Midbrain (tissue), 1 donor: ENCODE results near the gene CUL3.

ENCODE experiments used
- DNase-seq: peaks from one replicate; lab custom pipeline; 2025; lab: John Stamatoyannopoulos, UW

Gene CUL3

DNA sequence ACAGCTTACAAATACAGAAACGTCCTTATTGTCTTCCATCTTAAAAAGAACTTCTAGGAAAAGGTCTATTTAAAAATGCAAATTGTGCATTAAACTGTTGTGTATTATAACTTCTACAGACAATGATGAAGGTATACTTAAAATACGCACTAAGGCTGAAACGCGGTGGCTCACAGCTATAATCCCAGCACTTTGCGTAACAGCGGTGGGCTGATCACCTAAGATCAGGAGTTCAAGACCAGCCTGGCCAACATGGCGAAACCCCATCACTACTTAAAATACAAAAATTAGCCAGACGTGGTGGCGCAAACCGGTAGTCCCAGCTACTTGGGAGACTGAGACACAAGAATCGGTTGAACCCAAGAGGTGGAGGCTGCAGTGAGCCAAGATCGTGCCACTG lies 4.9 kb downstream of the CUL3 start:
- DNase-seq, result no peak

GRCh38 chr2:224579411-224579810 lies 5.8 kb downstream of the CUL3 start:
- no peak for DNase-seq

GRCh38 chr2:224577541-224577940 lies 7.6 kb downstream of the CUL3 start:
- no peak for DNase-seq

- DNase-seq, result no peak
These were observed 9.0 kb downstream of the CUL3 start for GRCh38 chr2:224576088-224576715.

DNA sequence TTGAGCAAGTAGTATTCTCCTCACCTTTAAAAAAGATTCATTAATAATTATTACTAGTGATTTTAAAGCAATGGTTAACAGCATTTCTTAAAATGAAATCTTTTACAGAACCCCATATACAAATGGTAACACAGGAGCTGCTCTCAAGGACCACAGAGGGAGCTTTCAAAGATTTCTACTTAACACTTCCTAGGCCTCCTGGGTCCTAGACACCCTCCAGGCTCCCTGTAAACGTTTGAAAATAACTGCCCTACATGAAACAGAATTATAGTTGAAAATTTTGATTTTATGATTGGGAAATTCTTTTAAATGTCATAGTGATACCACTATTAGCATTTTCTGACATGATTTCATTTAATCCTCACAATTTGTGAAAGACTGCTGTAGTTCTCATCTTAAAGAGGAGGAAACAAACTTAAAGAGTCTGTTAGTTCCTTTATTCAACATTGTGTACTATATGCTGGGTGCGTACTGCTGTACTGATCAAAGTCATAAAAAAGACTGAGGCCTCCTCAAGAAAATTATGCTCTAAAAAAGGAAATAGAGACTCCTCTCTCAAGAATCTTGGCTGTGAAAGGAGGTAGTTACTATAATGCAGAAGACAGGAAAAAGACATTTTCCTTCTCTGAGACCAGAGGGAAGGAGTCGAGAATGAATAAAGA lies 10.6 kb downstream of the CUL3 start:
- DNase-seq, result no peak

- no peak for DNase-seq
These were observed 11.4 kb downstream of the CUL3 start for GRCh38 chr2:224573724-224574123.

DNA sequence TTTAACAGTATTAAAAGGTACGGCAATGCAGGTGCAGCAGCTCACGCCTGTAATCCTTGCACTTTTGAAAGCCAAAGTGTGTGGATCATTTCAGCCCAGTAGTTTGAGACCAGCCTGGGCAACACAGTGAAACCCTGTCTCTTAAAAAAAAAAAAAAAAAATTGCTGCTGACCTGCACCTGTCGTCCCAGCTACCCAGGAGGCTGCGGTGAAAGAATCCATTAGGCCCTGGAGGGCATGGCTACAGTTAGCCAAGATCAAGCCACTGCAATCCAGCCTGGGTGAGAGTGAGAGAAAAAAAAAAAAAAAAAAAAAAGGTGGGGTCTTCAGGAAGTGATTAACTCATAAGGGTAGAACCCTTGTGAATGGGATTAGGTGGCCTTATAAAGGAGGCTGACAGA lies 12.8 kb downstream of the CUL3 start:
- DNase-seq, result no peak

DNA sequence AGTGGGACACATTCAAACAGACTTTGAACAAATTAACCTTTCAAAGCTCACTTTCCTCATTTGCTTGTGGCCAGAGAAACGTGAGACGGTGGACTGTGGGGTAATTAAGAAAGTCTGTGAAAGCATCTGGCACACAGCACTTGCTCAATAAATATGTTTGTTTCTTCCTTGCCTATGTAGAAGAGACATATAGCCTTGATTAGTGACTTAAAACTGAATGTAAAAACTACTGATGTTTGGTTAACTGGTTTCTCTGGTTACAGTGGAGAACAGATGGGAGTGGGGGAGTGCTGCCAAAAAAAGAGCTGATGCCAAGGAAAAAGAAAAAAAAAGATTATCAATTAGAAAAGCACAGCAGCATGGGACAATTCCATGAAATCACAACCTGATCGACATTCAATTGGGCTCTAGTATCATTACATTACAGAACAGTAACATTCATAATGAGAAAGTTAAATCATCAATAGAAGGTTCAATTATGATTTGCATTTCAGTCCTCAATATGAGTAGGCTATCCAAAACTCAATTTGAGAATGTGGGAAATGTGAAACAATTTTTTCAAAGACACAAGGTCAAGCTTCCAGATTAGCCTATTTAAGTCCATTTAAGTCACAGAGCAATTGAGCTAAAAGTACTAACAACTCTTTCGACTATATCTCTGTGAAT lies 14.7 kb downstream of the CUL3 start:
- DNase-seq, result no peak

GRCh38 chr2:224569654-224570053 lies 15.5 kb downstream of the CUL3 start:
- DNase-seq, result no peak

- DNase-seq, result no peak
These were observed 19.6 kb downstream of the CUL3 start for GRCh38 chr2:224565452-224566035.

GRCh38 chr2:224563537-224563936 lies 21.6 kb downstream of the CUL3 start:
- no peak for DNase-seq

- DNase-seq, result no peak
These were observed 22.3 kb downstream of the CUL3 start for GRCh38 chr2:224562831-224563230.

DNA sequence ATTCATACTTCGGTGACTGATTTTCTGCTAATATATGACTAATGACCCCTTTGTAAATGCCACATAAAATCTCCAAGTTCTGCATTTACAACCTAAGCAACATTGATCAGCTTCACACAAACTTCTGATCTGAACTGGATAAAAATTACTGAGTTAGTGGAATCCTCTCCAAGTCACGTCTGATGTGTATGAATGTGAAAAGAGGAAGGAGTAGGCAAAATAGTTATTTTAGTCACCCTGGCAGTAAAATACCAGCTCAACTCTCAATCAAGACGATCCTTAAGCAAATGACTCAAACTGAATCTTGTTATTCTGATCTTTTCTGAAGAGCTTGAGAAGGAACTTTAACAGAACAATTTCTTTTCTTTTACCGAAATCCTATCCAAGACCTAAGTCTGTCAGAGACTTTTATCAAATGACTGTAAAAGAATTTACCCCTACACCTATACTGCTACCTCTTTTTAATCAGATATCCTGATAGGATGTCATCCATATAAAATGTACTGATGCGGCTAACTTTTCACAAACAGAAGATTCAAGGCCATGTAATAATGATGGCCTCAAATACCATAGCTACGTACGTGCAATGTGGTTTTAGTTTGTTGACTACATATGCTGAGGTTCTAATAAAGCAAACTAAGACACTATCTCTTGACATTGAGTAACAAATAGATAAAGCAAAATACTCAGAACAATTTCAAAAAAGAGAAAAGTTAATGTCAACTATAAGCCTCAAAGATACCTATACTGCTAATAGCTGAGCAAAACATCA lies 23.7 kb downstream of the CUL3 start:
- no peak for DNase-seq

- DNase-seq, result no peak
These were observed 24.6 kb downstream of the CUL3 start for GRCh38 chr2:224560549-224560948.

DNA sequence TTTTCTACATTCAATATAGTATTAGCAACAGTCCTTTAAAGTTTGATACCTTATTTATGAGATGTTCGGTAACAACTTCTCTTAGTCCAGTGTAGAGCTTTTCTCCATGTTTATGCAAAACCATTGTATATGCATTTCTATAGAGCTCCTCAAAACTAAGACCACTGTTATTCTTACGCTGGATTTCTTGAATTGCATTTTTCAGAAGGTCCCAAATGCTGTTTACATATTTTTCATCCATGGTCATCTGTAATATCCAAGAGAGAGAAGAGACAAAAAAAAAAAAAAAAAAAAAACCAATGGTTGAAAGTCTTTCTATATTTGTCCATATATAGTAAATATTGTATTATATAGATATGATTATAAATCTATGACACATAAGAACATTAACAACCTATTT lies 27.6 kb downstream of the CUL3 start:
- no peak for DNase-seq

- DNase-seq, result no peak
These were observed 28.8 kb downstream of the CUL3 start for GRCh38 chr2:224556381-224556780.

GRCh38 chr2:224555823-224556366 lies 29.3 kb downstream of the CUL3 start:
- DNase-seq, result no peak

DNA sequence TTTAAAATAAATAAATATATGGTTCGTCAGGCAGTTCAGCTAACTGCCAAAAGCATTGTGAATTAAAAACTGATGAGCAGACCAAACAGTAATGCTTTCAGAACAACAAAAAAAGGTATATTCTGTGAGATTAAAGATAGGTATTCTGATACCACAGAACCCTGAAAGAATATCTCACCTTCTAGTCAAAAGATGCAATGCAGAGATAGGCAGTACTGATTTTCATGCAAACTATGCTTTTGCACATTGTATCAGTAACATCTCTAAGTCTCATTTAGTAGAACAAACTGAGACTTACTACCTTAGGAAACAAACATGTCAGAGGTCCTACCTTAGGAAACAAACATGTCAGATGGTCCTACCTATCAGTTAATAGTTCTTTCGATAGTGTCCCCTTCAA lies 32.4 kb downstream of the CUL3 start:
- DNase-seq, result no peak

DNA sequence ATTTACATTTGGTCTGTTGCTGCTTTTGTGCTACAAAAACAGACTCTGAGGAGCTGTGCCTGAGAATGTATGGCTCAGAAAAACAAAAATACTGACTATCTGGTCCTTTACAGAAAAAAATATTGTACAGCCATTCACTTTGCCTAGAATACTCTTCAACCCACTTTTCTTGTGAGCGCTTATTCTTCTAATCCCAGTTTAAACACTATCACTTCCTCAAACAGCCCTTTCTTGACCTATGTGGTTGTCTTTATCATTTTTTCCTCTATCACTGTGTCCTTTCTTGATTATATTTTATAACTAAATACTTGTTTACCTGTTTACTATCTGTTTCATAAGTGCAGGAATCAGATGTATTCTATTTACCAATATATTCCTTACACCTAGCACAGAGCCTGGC lies 33.5 kb downstream of the CUL3 start:
- no peak for DNase-seq

DNA sequence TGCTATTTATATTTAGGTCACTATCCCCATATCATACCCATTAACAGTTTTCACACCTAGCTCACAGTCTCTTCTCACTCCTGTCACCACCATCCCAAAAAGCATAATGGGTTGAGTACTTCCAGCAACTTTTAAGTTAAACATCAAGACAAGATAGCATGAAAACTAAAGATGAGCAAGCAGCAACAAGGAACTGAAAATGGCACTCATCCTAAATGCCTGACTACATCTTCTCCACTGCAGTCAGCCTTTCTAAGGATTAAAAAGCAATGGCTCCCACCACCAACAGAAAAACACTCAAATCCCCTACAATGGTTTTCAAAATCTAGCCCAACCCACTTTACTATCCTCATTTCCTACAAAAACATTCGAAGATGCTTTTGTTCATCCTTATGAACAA lies 38.2 kb downstream of the CUL3 start:
- DNase-seq, result no peak

DNA sequence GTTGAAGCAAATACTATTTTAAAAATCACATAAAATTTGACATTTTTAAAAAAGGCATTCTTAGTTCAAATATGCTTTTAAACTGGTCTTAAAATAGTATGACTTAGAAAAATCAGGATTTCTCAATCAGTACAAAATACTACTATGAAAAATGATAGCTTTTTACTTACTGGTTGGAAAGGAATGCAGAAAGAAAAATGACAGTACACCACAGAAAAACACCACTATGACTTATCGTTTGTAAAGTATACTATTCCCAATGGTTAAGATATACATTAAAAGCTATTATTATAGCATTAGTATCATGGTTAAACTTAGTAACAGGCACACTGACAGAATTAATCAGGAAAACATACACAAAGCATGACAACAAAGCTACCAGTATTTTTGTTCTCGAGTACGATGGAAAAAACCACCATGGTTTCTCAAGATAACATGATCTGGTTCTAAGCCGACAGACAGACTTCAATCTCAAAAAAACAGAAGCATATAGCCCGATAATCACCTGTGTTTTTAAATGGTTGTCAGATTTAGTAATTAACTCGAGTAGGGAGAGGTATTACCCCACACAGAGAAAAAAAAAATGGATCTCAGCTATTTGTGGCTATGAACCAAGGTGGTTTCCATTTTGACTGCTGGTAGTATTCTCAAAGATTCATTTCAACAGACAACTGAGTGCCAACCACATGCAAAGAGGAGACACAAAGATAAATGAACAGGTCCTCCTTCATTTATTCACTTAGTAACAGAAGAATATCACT lies 39.1 kb downstream of the CUL3 start:
- no peak for DNase-seq
